ENCODE measurements around the gene STK32C.

The STK32C gene

GRCh38 chr10:132293813-132294520, 13.8 kb downstream of the STK32C start:
- ATAC-seq (no peak), DNase-seq (no peak)
- Mint-ChIP-seq H3K27ac (no peak overlapping the region), H3K27me3 (no peaks in the 10 kb centered on the region), H3K4me3 (no peak overlapping the region), H3K36me3 (ENCODE audit: low read depth) (no peaks in the 10 kb centered on the region), H3K9me3 (no peaks in the 10 kb centered on the region), H3K4me1 (peaks cover 3% of the 10 kb centered on the region)

GRCh38 chr10:132293201-132293812, 14.4 kb downstream of the STK32C start:
- no peaks in the 10 kb centered on the region for H3K27me3 Mint-ChIP-seq
- DNase-seq (no peak), ATAC-seq (no peak)
- no peak overlapping the region for H3K27ac Mint-ChIP-seq
- no peaks in the 10 kb centered on the region for H3K36me3 Mint-ChIP-seq (ENCODE audit: low read depth)
- no peaks in the 10 kb centered on the region for H3K9me3 Mint-ChIP-seq
- H3K4me1 Mint-ChIP-seq: peaks cover 3% of the 10 kb centered on the region
- no peak overlapping the region for H3K4me3 Mint-ChIP-seq

GRCh38 chr10:132292287-132293200, 15.2 kb downstream of the STK32C start:
- H3K27ac Mint-ChIP-seq: no peak overlapping the region
- ATAC-seq (no peak), DNase-seq (no peak)
- no peaks in the 10 kb centered on the region for H3K36me3 Mint-ChIP-seq (ENCODE audit: low read depth)
- no peak overlapping the region for H3K4me3 Mint-ChIP-seq
- H3K4me1 Mint-ChIP-seq: peaks cover 3% of the 10 kb centered on the region
- H3K27me3 Mint-ChIP-seq: no peaks in the 10 kb centered on the region
- no peaks in the 10 kb centered on the region for H3K9me3 Mint-ChIP-seq

- ATAC-seq (no peak), DNase-seq (no peak)
- Mint-ChIP-seq H3K9me3 (no peaks in the 10 kb centered on the region), H3K27me3 (no peaks in the 10 kb centered on the region), H3K4me1 (no peaks in the 10 kb centered on the region), H3K36me3 (ENCODE audit: low read depth) (no peaks in the 10 kb centered on the region), H3K27ac (no peak overlapping the region), H3K4me3 (no peak overlapping the region)
These were observed 15.9 kb downstream of the STK32C start for GRCh38 chr10:132291826-132292225.

- Mint-ChIP-seq H3K4me3 (no peak overlapping the region), H3K9me3 (no peaks in the 10 kb centered on the region), H3K27me3 (no peaks in the 10 kb centered on the region), H3K36me3 (ENCODE audit: low read depth) (no peaks in the 10 kb centered on the region), H3K27ac (no peak overlapping the region), H3K4me1 (no peaks in the 10 kb centered on the region)
- no peak for ATAC-seq
- DNase-seq: no peak
These were observed 17.1 kb downstream of the STK32C start for GRCh38 chr10:132290631-132291030.

GRCh38 chr10:132289439-132289838, 18.3 kb downstream of the STK32C start:
- DNase-seq (no peak), ATAC-seq (no peak)
- H3K4me3 Mint-ChIP-seq: no peak overlapping the region
- no peaks in the 10 kb centered on the region for H3K27me3 Mint-ChIP-seq
- H3K4me1 Mint-ChIP-seq: no peaks in the 10 kb centered on the region
- no peak overlapping the region for H3K27ac Mint-ChIP-seq
- no peaks in the 10 kb centered on the region for H3K9me3 Mint-ChIP-seq
- H3K36me3 Mint-ChIP-seq (ENCODE audit: low read depth): no peaks in the 10 kb centered on the region

GRCh38 chr10:132283604-132284382, 24.0 kb downstream of the STK32C start:
- H3K4me3 Mint-ChIP-seq: no peak overlapping the region
- ATAC-seq (no peak), DNase-seq (no peak)
- no peak overlapping the region for H3K27ac Mint-ChIP-seq
- H3K4me1 Mint-ChIP-seq: no peaks in the 10 kb centered on the region
- no peaks in the 10 kb centered on the region for H3K27me3 Mint-ChIP-seq
- no peaks in the 10 kb centered on the region for H3K36me3 Mint-ChIP-seq (ENCODE audit: low read depth)
- no peaks in the 10 kb centered on the region for H3K9me3 Mint-ChIP-seq

GRCh38 chr10:132282667-132283603, 24.8 kb downstream of the STK32C start:
- H3K36me3 Mint-ChIP-seq (ENCODE audit: low read depth): no peaks in the 10 kb centered on the region
- H3K4me3 Mint-ChIP-seq: no peak overlapping the region
- ATAC-seq (no peak), DNase-seq (no peak)
- no peaks in the 10 kb centered on the region for H3K4me1 Mint-ChIP-seq
- no peaks in the 10 kb centered on the region for H3K27me3 Mint-ChIP-seq
- no peak overlapping the region for H3K27ac Mint-ChIP-seq
- no peaks in the 10 kb centered on the region for H3K9me3 Mint-ChIP-seq

GRCh38 chr10:132281915-132282666, 25.7 kb downstream of the STK32C start:
- ATAC-seq (no peak), DNase-seq (no peak)
- Mint-ChIP-seq H3K9me3 (no peaks in the 10 kb centered on the region), H3K4me3 (no peak overlapping the region), H3K27me3 (no peaks in the 10 kb centered on the region), H3K4me1 (no peaks in the 10 kb centered on the region), H3K27ac (no peak overlapping the region), H3K36me3 (ENCODE audit: low read depth) (no peaks in the 10 kb centered on the region)

- no peak for DNase-seq
- no peaks in the 10 kb centered on the region for H3K36me3 Mint-ChIP-seq (ENCODE audit: low read depth)
These were observed 27.1 kb downstream of the STK32C start for GRCh38 chr10:132280646-132281074.

GRCh38 chr10:132279873-132280645, 27.7 kb downstream of the STK32C start:
- Mint-ChIP-seq H3K4me1 (no peaks in the 10 kb centered on the region), H3K36me3 (ENCODE audit: low read depth) (no peaks in the 10 kb centered on the region), H3K27me3 (no peaks in the 10 kb centered on the region), H3K4me3 (no peak overlapping the region), H3K27ac (no peak overlapping the region), H3K9me3 (no peaks in the 10 kb centered on the region)
- no peak for ATAC-seq
- DNase-seq: no peak

More at GRCh38 chr10:132280646-132281074, 27.1 kb downstream of the STK32C start:
- Mint-ChIP-seq H3K4me1 (no peaks in the 10 kb centered on the region), H3K27ac (no peak overlapping the region), H3K9me3 (no peaks in the 10 kb centered on the region), H3K4me3 (no peak overlapping the region), H3K27me3 (no peaks in the 10 kb centered on the region)
- no peak for ATAC-seq

- no peak overlapping the region for H3K27ac Mint-ChIP-seq
- H3K4me1 Mint-ChIP-seq: no peaks in the 10 kb centered on the region
- DNase-seq (no peak), ATAC-seq (no peak)
- no peaks in the 10 kb centered on the region for H3K36me3 Mint-ChIP-seq (ENCODE audit: low read depth)
- no peaks in the 10 kb centered on the region for H3K27me3 Mint-ChIP-seq
- H3K9me3 Mint-ChIP-seq: no peaks in the 10 kb centered on the region
- no peak overlapping the region for H3K4me3 Mint-ChIP-seq
These were observed 30.4 kb downstream of the STK32C start for GRCh38 chr10:132277311-132277741.
